Immature natural killer cell (primary cell): ENCODE results near the gene CFAP99. TPM values are rescaled to one million over a fixed set of nuclear protein-coding genes. Genes with fewer than 3 reads are reported as not detected.

Source experiments
- DNase-seq, 3 donors: peaks; one replicate each; pipeline ENCODE4 v3.0.0; 2022; ENCODE audit warnings: mixed read lengths in 1 of 3
- H3K27ac Mint-ChIP-seq, 6 donors: one replicate each; pipeline ENCODE4 v1.8.0; 2020; ENCODE audit warnings: mixed read lengths in 6 of 6, mild to moderate bottlenecking in 5 of 6, inconsistent platforms in 4 of 6, moderate library complexity in 3 of 6
- H3K27me3 Mint-ChIP-seq, 3 donors: one replicate each; pipeline ENCODE4 v1.8.0; 2020 to 2021; ENCODE audit warnings: low read depth in 3 of 3, mild to moderate bottlenecking in 3 of 3, mixed read lengths in 3 of 3, moderate library complexity in 3 of 3, inconsistent platforms in 1 of 3
- H3K36me3 Mint-ChIP-seq, 3 donors: one replicate each; pipeline ENCODE4 v1.8.0; 2020; ENCODE audit warnings: mixed read lengths in 3 of 3, inconsistent platforms in 2 of 3, mild to moderate bottlenecking in 2 of 3
- H3K4me1 Mint-ChIP-seq, 2 donors: one replicate each; pipeline ENCODE4 v1.8.0; 2020; ENCODE audit warnings: inconsistent platforms in 2 of 2, mild to moderate bottlenecking in 2 of 2, mixed read lengths in 2 of 2, moderate library complexity in 1 of 2
- H3K4me3 Mint-ChIP-seq, 5 donors: one replicate each; pipeline ENCODE4 v1.8.0; 2020; ENCODE audit warnings: mild to moderate bottlenecking in 5 of 5, mixed read lengths in 5 of 5, inconsistent platforms in 3 of 5, moderate library complexity in 3 of 5
- H3K9me3 Mint-ChIP-seq, 6 donors: one replicate each; pipeline ENCODE4 v1.8.0; 2020; ENCODE audit warnings: mild to moderate bottlenecking in 6 of 6, mixed read lengths in 6 of 6, inconsistent platforms in 4 of 6, moderate library complexity in 3 of 6
- polyA plus RNA-seq, 3 donors: library from polyadenylated mRNA; unstranded; fragments of 300-500 nt; fragmentation: Illumina TruSeq; gene quantifications; one replicate each; pipeline ENCODE4 v1.2.3, GENCODE V29; 2021

The CFAP99 gene
- polyA plus RNA-seq, 3 donors from 2014 or later: not detected

DNA sequence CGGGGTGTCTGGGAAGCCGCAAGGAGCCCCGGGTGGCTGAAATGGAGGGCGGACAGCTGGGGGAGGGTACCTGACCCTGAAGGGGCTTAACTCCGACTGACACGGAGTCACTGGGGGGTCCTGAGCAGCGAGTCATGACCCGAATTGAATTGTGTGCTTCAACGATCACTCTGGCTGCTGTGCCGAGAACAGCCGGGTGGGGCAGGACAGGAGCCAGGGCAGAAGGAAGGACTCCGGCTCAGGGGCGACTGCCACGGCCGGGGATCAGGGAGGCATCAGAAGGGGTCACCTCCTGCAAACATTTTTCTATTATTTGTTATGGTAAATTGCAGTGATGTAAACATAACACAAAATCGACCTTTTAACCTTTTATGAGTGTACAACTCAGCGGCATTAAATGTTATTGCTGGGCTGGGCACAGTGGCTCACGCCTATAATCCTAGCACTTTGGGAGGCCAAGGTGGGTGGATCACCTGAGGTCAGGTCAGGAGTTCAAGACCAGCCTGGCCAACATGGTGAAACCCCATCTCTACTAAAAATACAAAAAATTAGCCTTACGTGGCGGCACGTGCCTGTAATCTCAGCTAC, 21.9 kb upstream of the CFAP99 start:
- H3K27ac Mint-ChIP-seq: no peak overlapping the region
- H3K27me3 Mint-ChIP-seq: peaks cover 2 to 12% (median 6%) of the 10 kb centered on the region in 3 donors
- H3K4me3 Mint-ChIP-seq: no peak overlapping the region
- no peak for DNase-seq
- H3K4me1 Mint-ChIP-seq: peaks cover 65 to 72% of the 10 kb centered on the region in 2 donors
- H3K36me3 Mint-ChIP-seq: no peaks in the 10 kb centered on the region
- H3K9me3 Mint-ChIP-seq: no peaks in the 10 kb centered on the region

DNA sequence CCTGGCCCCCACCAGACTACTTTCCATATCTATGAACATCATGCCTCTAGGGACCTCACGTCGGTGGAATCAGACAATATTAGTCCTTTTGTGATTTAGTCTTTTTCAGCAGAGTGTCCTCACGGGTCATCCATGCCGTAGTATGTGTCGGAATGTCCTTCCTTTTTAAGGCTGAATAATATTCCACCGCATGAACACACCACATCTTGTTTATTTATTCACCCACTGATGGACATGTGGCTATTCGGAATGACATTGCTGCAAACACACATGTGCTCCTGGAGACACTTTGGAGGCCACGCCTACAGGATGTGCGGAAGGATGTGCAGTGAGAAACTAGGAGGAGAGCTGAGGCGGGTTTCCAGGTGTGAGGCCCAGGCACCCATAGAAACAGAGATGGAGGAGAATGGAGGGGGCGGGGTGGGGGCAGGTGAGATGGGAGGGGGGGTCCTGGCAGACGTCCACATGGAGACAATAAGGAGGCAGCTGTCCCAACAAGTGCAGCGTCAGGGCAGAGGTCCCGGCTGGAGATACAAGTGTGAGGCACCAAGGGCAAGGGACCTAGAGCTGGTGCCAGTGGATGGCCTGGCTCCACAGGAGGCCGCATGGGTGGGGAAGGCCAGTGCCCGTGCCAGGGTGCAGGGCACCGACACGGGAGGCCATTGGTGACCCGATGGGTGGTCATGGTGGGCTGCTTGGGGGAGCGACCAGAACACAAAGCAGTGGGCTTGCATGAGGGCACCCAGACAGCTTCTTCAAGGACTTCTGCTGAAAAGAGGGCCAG, 21.0 kb upstream of the CFAP99 start:
- no peaks in the 10 kb centered on the region for H3K36me3 Mint-ChIP-seq
- H3K4me3 Mint-ChIP-seq: no peak overlapping the region
- H3K9me3 Mint-ChIP-seq: no peaks in the 10 kb centered on the region
- no peak for DNase-seq
- peaks cover 66 to 72% of the 10 kb centered on the region in 2 donors for H3K4me1 Mint-ChIP-seq
- H3K27me3 Mint-ChIP-seq: peaks cover 2 to 18% (median 11%) of the 10 kb centered on the region in 3 donors
- peak overlapping the region in 5 of 6 donors; percentile 51 to 82 (median 71) for H3K27ac Mint-ChIP-seq

DNA sequence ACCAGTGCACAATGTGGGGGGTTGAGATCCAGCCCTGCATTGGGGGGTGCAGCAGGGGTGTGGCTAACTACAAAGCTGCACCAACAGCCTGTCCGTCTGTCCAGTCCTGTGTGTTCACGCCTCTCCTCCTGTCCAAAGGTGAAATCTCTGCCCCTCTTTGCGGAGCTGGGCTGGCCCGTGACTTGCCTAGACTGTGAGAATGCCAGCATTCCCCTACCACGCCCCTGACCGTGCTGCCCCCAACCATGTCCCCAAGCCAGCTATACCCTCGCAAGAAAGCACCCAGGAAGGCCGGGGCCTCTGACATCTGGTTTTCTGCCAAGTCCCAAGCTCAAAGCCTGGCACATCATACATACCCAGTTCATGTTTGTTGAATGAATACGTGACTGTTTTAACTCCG, 19.5 kb upstream of the CFAP99 start:
- no peak for DNase-seq
- H3K36me3 Mint-ChIP-seq: peaks cover 0 to under 1% (median 0%) of the 10 kb centered on the region in 3 donors
- peak overlapping the region in 2 of 5 donors; percentile 22 to 27 for H3K4me3 Mint-ChIP-seq
- peaks cover 2 to 17% (median 9%) of the 10 kb centered on the region in 3 donors for H3K27me3 Mint-ChIP-seq
- H3K9me3 Mint-ChIP-seq: no peaks in the 10 kb centered on the region
- H3K27ac Mint-ChIP-seq: peak overlapping the region in 5 of 6 donors; percentile 23 to 86 (median 71)
- peaks cover 61 to 68% of the 10 kb centered on the region in 2 donors for H3K4me1 Mint-ChIP-seq

DNA sequence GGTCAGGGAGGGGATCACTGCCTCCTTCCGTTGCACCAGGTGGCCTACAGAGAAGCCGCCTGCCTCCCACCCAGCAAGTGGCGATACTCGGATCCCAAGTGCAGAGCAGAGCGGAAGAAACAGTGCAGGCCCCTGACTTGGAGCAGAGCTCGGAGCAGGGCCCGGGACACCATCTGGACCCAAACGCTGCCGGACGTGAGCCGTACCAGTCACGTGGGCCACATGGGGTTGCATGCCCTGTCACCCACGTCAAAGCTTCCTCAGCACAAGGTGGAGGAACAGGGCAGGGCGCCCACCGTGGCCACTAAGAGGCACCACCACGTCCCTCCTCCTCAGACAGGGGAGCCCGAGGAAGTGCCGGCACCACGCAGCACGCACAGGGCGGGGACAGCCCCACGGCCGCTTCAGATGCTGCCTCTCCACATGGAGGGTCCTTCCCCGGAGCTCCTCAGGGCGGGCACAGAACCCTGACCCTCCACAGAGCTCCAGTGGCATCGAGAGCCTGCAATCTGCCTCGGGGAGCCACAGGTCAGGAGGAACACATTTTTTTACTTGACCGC, 19.0 kb upstream of the CFAP99 start:
- Mint-ChIP-seq H3K4me3 (no peak overlapping the region), H3K27me3 (peaks cover 2 to 16% (median 9%) of the 10 kb centered on the region in 3 donors), H3K4me1 (peaks cover 59 to 68% of the 10 kb centered on the region in 2 donors), H3K36me3 (peaks cover 0 to 3% (median 0%) of the 10 kb centered on the region in 3 donors), H3K9me3 (no peaks in the 10 kb centered on the region), H3K27ac (peak overlapping the region in 3 of 6 donors; percentile 29 to 89 (median 80))
- no peak for DNase-seq

DNA sequence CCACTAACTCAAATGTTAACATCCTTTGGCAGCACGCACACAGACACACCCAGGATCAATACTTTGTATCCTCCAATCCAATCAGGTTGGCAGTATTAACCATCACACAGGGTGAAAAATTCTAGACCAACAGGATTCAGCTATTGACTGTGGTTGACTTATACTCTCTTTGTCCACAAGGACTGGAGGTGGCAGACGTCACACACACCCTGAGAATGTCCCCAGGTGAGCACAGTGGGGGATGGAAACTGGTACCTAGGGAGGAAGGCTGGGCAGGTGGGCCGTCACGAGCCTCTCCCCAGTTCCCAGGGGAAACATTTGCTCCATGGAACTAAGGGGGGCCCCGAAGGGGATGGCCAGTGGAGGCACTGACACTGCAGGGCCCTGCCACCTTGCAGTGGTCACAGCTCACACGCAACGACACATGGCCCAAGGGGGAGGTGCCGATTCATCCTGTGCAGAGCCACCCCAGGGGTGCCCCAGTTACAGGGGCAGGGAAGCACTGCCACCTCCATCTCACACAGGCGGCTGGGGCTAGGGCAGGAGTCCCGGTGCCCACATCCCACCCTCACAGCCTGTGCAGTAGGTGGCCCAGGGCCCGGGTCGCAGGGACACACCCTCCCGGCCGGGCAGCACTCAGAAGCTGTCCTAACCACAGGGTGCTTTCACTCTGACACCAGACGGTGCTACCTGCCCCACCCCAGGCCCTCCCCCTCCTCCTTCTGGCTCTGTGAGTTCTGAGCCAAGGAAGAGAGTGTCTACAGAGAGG, 17.7 kb upstream of the CFAP99 start:
- H3K36me3 Mint-ChIP-seq: peaks cover 0 to 3% (median 0%) of the 10 kb centered on the region in 3 donors
- peak; percentile 48 to 51 (median 50) for DNase-seq
- peaks cover 2 to 16% (median 11%) of the 10 kb centered on the region in 3 donors for H3K27me3 Mint-ChIP-seq
- H3K4me1 Mint-ChIP-seq: peaks cover 51 to 61% of the 10 kb centered on the region in 2 donors
- H3K27ac Mint-ChIP-seq: peak overlapping the region; percentile 48 to 89 (median 80)
- no peaks in the 10 kb centered on the region for H3K9me3 Mint-ChIP-seq
- peak overlapping the region; percentile 77 to 92 (median 81) for H3K4me3 Mint-ChIP-seq

DNA sequence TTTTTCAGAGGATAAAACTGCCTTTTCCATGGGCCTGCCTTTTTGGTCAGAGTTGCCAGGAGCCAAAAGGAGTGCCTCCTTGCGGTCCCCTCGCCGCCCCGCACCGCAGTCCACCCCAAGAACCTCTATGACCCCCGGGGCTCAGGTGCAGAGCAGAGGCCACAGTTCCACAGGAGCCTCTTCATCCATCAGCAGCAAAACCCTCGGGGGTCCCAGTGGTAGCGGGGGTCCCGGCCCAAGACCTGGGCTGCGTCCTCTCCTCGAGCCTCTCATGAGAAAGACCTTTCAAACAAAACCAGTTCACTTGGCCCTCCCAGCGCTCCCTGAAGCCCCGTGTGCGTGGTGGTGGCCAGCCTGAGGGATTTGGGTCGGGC, 17.2 kb upstream of the CFAP99 start:
- peaks cover 53 to 61% of the 10 kb centered on the region in 2 donors for H3K4me1 Mint-ChIP-seq
- peaks cover 2 to 16% (median 11%) of the 10 kb centered on the region in 3 donors for H3K27me3 Mint-ChIP-seq

DNA sequence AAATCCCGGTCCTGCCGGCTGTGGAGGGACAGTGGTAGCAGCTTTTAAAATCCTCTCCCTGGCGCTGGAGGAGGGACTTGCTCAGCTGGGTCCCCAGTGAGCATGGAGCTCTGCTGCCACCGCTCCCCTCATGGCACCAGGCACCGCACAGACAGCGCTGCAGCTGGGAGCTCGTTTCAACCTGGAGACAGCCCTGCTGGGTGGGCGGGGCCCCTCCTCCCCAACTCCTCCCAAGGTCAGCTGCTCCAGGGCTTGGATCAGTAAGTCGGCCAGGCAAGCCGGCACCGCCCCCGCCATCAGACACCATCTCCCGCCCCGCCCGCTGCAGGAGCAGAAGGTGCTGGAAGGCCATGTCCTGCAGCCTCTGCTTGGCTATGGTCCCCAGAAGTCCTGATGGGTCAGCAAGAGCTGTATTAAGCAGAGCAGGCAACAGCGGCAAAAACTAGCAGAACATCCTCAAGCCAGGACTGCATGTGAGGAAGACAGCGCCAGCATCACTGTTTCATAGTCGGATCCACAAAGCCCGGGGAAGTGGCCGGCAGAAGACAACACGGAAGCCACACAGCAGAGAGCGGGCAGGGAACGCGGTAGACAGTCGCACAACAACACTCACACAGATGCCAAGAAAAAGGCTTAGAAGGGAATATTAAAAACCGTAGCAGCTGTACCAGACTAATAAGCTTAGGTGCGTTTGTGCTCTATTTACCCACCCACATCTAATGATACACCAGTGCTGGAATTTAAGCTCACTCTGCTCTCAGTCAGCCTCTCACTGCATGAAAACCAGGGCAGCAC, 16.5 kb upstream of the CFAP99 start:
- Mint-ChIP-seq H3K9me3 (no peaks in the 10 kb centered on the region), H3K4me3 (peak overlapping the region; percentile 77 to 92 (median 81))
- peak in 1 of 3 donors; percentile 28 for DNase-seq

More for the DNA sequence above, 17.2 kb upstream of the CFAP99 start:
- H3K9me3 Mint-ChIP-seq: no peaks in the 10 kb centered on the region
- H3K27ac Mint-ChIP-seq: peak overlapping the region; percentile 34 to 88 (median 79)
- no peak for DNase-seq
- peak overlapping the region; percentile 77 to 92 (median 81) for H3K4me3 Mint-ChIP-seq
- peaks cover 0 to 3% (median 0%) of the 10 kb centered on the region in 3 donors for H3K36me3 Mint-ChIP-seq

DNA sequence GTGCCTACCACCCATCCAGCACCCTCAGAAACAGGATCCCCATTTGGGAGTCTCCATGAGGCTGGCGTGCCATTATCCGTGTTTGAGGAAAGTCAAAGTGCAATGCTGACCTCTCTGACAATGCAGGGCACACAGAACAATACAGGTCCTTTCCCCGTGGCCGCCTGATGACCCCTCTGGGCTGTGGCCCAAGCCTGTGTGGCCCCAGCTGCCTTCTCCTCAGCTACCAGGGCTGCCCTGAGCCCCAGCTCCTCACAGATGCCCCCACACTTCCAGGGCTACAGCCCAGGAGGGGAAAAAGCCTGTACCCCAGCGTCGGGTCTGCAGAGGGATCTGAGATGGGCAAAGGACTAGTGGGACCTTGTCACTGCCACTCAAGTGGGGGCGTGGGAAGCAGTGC, 15.8 kb upstream of the CFAP99 start:
- no peak for DNase-seq
- Mint-ChIP-seq H3K4me3 (peak overlapping the region in 4 of 5 donors; percentile 81 to 92 (median 82)), H3K4me1 (peaks cover 64 to 70% of the 10 kb centered on the region in 2 donors), H3K9me3 (no peaks in the 10 kb centered on the region), H3K36me3 (peaks cover 0 to 3% (median 0%) of the 10 kb centered on the region in 3 donors), H3K27ac (peak overlapping the region; percentile 48 to 88 (median 78)), H3K27me3 (peaks cover 2 to 17% (median 14%) of the 10 kb centered on the region in 3 donors)

More for the DNA sequence above, 16.5 kb upstream of the CFAP99 start:
- H3K36me3 Mint-ChIP-seq: peaks cover 0 to 3% (median 0%) of the 10 kb centered on the region in 3 donors
- peaks cover 59 to 68% of the 10 kb centered on the region in 2 donors for H3K4me1 Mint-ChIP-seq
- peaks cover 2 to 17% (median 11%) of the 10 kb centered on the region in 3 donors for H3K27me3 Mint-ChIP-seq
- H3K27ac Mint-ChIP-seq: peak overlapping the region; percentile 48 to 88 (median 82)

DNA sequence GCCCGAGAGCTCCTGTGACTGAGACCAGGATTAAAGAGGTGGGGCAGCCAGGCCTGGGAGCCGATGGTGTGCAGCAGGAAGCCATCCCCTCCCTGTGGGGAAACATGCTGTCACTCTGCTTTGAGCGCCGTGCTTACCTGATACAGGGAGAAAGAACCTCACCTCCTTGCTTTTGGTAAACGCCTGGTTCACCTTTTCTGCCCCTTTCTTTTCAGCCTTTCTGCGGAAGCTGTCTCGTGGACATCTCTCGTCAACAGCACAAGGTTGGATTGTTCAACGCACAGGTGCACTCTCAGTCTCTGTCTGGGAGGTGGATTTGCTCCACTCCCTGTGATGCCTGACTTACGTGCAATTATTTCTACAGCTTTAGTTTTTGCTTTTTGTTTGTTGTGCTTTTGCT, 12.3 kb upstream of the CFAP99 start:
- peak overlapping the region in 2 of 6 donors; percentile 44 to 89 for H3K27ac Mint-ChIP-seq
- no peaks in the 10 kb centered on the region for H3K9me3 Mint-ChIP-seq
- no peak for DNase-seq
- H3K27me3 Mint-ChIP-seq: peaks cover 3 to 20% (median 14%) of the 10 kb centered on the region in 3 donors
- no peak overlapping the region for H3K4me3 Mint-ChIP-seq
- H3K36me3 Mint-ChIP-seq: peaks cover 0 to 3% (median 0%) of the 10 kb centered on the region in 3 donors
- H3K4me1 Mint-ChIP-seq: peaks cover 65% of the 10 kb centered on the region in 2 donors

DNA sequence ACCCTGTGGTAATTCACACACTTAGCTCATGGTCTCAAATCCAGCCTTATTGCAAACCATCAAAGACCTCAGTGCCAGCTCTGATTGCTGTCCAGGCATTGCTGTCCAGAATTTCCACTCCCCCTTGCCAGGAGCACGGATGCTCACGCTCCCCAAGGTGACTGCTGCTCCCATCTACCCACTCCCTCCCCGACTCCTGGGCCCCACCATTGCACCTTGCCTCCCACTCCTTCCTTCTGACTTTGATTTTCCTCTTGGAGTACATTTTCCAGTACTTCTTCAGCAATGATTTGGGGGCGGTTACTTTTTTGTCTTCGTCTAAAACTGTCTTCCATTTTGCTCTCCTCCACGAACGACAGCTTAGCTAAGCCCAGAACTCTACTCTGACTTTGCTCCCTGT, 11.8 kb upstream of the CFAP99 start:
- Mint-ChIP-seq H3K27me3 (peaks cover 3 to 17% (median 12%) of the 10 kb centered on the region in 3 donors), H3K4me3 (no peak overlapping the region), H3K27ac (peak overlapping the region; percentile 35 to 89 (median 47)), H3K9me3 (no peaks in the 10 kb centered on the region), H3K36me3 (peaks cover 0 to 3% (median 0%) of the 10 kb centered on the region in 3 donors), H3K4me1 (peaks cover 65% of the 10 kb centered on the region in 2 donors)
- no peak for DNase-seq

DNA sequence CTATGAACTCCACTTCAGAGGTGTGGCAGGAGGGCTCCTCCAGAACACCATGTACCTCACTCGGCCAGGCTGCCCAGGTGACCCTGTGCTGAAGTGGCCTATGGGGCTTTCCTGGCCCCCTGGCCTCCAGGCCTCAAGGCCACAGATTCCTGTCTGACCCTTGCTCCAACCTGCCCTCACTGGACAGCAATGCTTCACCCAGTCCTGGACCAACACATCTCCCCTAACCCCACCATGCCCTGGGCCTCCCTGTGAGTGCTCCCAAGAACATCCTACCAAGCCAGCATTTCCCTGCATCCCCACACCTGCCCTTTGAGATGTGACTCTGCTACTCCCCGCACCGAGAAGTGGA, 10.8 kb upstream of the CFAP99 start:
- H3K4me1 Mint-ChIP-seq: peaks cover 65% of the 10 kb centered on the region in 2 donors
- H3K27ac Mint-ChIP-seq: peak overlapping the region; percentile 24 to 81 (median 66)
- H3K36me3 Mint-ChIP-seq: peaks cover 0 to 3% (median 0%) of the 10 kb centered on the region in 3 donors
- no peak for DNase-seq
- H3K4me3 Mint-ChIP-seq: no peak overlapping the region
- H3K27me3 Mint-ChIP-seq: peaks cover 8 to 21% (median 10%) of the 10 kb centered on the region in 3 donors
- H3K9me3 Mint-ChIP-seq: no peaks in the 10 kb centered on the region

DNA sequence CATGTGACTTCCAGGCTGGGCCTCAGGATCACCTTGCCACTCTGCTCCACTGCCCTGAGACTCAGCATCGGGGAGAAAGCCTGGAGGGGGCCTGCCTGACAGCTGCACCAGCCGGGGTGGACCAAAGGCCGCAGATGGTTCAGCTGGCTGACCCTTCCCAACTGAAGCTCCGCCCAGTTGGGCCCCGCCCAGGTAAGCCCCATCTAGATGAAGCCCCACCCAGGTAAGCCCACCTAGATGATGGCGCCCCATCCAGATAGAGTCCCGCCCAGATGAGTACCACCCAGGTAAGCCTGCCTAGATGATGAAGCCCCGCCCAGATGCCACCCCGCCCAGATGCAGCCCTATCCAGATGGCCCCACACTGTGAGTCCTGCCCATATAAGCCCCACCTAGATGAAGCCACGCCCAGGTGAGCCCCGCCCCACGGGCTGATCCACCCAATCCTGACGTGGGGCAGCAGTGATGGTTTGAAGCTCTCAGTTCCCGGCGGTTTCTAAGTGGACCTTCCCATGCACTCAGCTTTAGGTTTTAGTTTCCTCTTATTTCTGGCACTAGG, 10.3 kb upstream of the CFAP99 start:
- Mint-ChIP-seq H3K4me1 (peaks cover 65% of the 10 kb centered on the region in 2 donors), H3K27me3 (peaks cover 13 to 26% (median 15%) of the 10 kb centered on the region in 3 donors), H3K36me3 (peaks cover 0 to 3% (median 0%) of the 10 kb centered on the region in 3 donors), H3K27ac (peak overlapping the region in 4 of 6 donors; percentile 8 to 81 (median 60)), H3K4me3 (no peak overlapping the region), H3K9me3 (no peaks in the 10 kb centered on the region)
- DNase-seq: no peak
